ENCODE data around the gene CYTH1.

DNA sequence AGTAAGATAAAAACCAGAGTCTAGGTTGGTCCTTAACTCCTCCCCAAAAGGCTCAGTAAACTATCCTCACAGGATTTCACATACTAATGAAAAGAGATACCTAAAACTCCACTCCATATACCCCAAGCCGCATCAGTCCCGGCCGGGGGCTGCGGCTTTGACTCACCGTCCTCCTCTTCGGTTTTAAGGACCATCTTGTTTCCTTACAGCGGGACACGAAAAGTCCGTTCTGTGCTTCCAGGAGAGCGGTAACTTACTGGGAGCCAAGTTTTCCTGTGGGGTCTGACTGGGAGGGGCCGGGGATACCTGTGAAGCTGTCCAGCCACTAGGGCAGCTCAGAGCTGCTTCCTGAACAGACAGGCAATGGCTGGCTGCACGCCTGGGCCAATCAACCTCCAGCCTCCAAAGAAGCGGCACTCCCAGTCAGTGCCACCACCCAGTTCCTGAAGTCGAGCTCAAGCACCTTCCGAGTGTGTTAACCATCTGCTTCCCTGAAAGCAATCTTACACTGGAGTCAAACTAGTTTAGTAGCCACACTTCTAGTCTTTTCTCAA is 45.5 kb downstream of the CYTH1 start:
- TF ChIP-seq, protein P1, sequence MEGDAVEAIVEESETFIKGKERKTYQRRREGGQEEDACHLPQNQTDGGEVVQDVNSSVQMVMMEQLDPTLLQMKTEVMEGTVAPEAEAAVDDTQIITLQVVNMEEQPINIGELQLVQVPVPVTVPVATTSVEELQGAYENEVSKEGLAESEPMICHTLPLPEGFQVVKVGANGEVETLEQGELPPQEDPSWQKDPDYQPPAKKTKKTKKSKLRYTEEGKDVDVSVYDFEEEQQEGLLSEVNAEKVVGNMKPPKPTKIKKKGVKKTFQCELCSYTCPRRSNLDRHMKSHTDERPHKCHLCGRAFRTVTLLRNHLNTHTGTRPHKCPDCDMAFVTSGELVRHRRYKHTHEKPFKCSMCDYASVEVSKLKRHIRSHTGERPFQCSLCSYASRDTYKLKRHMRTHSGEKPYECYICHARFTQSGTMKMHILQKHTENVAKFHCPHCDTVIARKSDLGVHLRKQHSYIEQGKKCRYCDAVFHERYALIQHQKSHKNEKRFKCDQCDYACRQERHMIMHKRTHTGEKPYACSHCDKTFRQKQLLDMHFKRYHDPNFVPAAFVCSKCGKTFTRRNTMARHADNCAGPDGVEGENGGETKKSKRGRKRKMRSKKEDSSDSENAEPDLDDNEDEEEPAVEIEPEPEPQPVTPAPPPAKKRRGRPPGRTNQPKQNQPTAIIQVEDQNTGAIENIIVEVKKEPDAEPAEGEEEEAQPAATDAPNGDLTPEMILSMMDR (conservative IDR thresholded peaks at IDR 0.05; ENCODE audit: low read length): 0 out of 2 replicates have a peak, but pooled peaks have one; percentile 33
- no peak for TF ChIP-seq EZH2phosphoT487 (IDR thresholded peaks at IDR 0.05; ENCODE audit: borderline replicate concordance, low read depth, low read length)

Measured in OCI-LY7 (cell line).